ES-I3 (cell line): ENCODE measurements around the gene BRSK2.
"Not testable (repeated sequence)": the region's sequence is repeated elsewhere in the genome, so short reads cannot be mapped to it uniquely, and the experiment has no call there.

Experiments used
- H3K36me3 ChIP-seq: 2 replicates; pipeline ENCODE4 v1.6.1; 2013; ENCODE audit warnings: mild to moderate bottlenecking, low read length, control low read depth, moderate library complexity; ENCODE audit not compliant: insufficient read depth
- H3K4me1 ChIP-seq: 2 replicates; pipeline ENCODE4 v1.6.1; 2013; ENCODE audit warnings: mild to moderate bottlenecking, control low read depth, low read length; ENCODE audit not compliant: insufficient read depth
- H3K9ac ChIP-seq: 2 replicates; pipeline ENCODE4 v1.6.1; 2013; ENCODE audit warnings: low read depth, mild to moderate bottlenecking, low read length, moderate library complexity
- H3K9me3 ChIP-seq: 2 replicates; pipeline ENCODE4 v1.6.1; 2013; ENCODE audit warnings: mild to moderate bottlenecking, low read length, moderate library complexity; ENCODE audit not compliant: control insufficient read depth, insufficient read depth

BRSK2 gene

GRCh38 chr11:1508986-1509385 lies 119.3 kb downstream of the BRSK2 start:
- Histone ChIP-seq H3K9me3 (no peaks in the 10 kb centered on the region), H3K4me1 (peaks cover 11% of the 10 kb centered on the region), H3K36me3 (no peaks in the 10 kb centered on the region), H3K9ac (no peak overlapping the region)

GRCh38 chr11:1509626-1510255 lies 120.0 kb downstream of the BRSK2 start:
- no peaks in the 10 kb centered on the region for H3K9me3 ChIP-seq
- no peak overlapping the region for H3K9ac ChIP-seq
- H3K36me3 ChIP-seq: no peaks in the 10 kb centered on the region
- peaks cover 11% of the 10 kb centered on the region for H3K4me1 ChIP-seq

- not testable (repeated sequence) for H3K36me3 ChIP-seq, H3K9me3 ChIP-seq
Observed at GRCh38 chr11:1510351-1510750, 120.6 kb downstream of the BRSK2 start.

GRCh38 chr11:1510928-1511327 lies 121.2 kb downstream of the BRSK2 start:
- Histone ChIP-seq H3K9ac (no peak overlapping the region), H3K4me1 (peaks cover 13% of the 10 kb centered on the region), H3K36me3 (no peaks in the 10 kb centered on the region), H3K9me3 (no peaks in the 10 kb centered on the region)

More at GRCh38 chr11:1510351-1510750, 120.6 kb downstream of the BRSK2 start:
- H3K4me1 ChIP-seq: peaks cover 12% of the 10 kb centered on the region
- H3K9ac ChIP-seq: not testable (repeated sequence)

- Histone ChIP-seq H3K4me1 (peaks cover 13% of the 10 kb centered on the region), H3K9me3 (no peaks in the 10 kb centered on the region), H3K36me3 (no peaks in the 10 kb centered on the region), H3K9ac (no peak overlapping the region)
Observed at GRCh38 chr11:1511937-1512496, 122.3 kb downstream of the BRSK2 start.
